Activated CD8-positive, alpha-beta memory T cell treated with anti-CD3 and anti-CD28 coated beads for 48 hours (primary cell): ENCODE data around the gene OLFM2.
"Not testable (repeated sequence)": the region's sequence is repeated elsewhere in the genome, so short reads cannot be mapped to it uniquely, and the experiment has no call there.

Source experiments
- DNase-seq, 3 experiments: peaks; one replicate each; pipeline ENCODE4 v3.0.0-alpha.2; 2020; ENCODE audit warnings: low read depth in 2 of 3, low spot score in 2 of 3

OLFM2 gene

GRCh38 chr19:9943744-9944143 is 7.4 kb upstream of the OLFM2 start:
- no peak for DNase-seq

- DNase-seq: no peak
These were observed 5.4 kb upstream of the OLFM2 start for GRCh38 chr19:9941671-9942070.

DNA sequence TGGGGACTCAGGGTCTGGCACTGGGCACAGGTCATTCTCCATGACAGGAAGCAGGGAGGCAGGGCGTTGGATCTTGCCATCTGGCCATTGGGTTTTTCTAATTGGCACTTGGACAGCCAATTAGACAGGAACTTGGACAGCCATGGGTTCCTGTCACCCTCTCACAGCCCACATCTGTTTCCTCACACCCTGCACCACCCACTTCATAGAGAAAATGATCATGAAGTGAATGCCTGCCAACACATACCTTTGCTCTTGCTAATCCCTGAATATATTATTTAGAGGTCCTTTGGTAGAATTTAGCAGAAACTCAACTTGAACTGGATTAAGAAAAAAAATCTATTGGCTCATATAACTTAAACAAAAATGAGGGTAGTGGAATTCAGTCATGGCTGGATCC is 4.9 kb upstream of the OLFM2 start:
- DNase-seq: no peak

DNA sequence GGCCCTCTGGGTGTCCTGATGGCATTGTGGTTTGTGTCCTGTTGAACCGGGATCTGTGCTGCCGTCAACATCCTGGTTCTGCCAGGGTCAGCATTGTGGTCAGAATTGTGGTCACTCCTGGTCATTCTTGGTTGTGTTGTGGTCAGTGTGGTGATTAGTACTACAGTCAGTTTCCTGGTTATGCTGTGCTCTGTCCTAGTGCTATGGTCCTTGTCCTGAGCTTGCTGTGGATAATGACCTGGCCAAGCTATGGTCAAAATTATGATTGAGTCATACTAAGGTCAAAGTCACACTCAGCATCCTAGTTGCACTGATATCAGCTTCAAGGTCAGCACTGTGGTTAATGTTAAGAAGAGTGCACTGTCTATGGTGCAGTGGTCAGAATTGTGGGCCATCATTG is 4.5 kb upstream of the OLFM2 start:
- DNase-seq: no peak

GRCh38 chr19:9939301-9939913 is 3.1 kb upstream of the OLFM2 start:
- no peak for DNase-seq

- no peak for DNase-seq
These were observed 691 bp upstream of the OLFM2 start for GRCh38 chr19:9937001-9937411.

GRCh38 chr19:9935506-9936325 is 599 bp downstream of the OLFM2 start:
- DNase-seq: no peak

- peak; percentile 61 to 96 (median 96) for DNase-seq
These were observed 2.0 kb downstream of the OLFM2 start for GRCh38 chr19:9934132-9934950.

- no peak for DNase-seq
These were observed 3.5 kb downstream of the OLFM2 start for GRCh38 chr19:9932835-9933234.

DNA sequence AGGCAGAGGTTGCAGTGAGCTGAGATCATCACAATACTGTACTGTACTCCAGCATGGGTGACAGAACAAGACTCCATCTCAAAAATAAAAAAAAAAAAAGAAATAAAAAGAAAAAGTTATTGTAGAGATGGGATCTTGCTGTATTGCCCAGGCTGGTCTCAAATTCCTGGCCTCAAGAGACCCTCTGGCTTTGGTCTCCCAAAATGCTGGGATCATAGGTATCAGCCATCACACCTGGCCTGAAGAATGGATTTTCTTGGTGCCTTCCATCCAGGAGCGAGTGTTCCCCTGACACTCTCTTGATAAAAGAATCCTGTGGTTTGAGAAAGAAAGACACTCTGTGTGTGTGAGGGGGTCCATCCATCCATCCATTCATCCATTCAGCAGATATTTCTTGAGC is 4.7 kb downstream of the OLFM2 start:
- DNase-seq: no peak

GRCh38 chr19:9923440-9923839 is 12.9 kb downstream of the OLFM2 start:
- DNase-seq: no peak

- not testable (repeated sequence) for DNase-seq
These were observed 13.4 kb downstream of the OLFM2 start for GRCh38 chr19:9922782-9923379.

- no peak for DNase-seq
These were observed 19.0 kb downstream of the OLFM2 start for GRCh38 chr19:9917321-9917720.

DNA sequence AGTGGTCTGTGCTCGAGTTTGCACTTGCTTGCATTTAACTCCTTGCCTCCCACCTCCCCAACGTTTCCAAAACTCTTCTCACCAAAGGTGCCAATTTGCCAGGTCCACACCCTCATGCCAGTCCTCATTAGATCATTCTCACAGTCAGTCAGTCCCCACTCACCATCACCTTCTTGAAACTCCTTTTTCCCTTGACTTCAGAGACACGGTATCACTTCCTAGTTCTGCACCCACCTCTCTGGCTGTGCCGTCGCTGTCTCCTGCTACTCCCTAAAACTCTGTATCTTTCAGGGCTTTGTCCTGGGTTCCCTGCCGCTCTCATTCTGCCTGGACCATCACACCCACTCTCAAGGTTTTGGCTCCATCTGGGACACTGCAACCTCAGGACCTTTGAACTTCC is 19.6 kb downstream of the OLFM2 start:
- no peak for DNase-seq

DNA sequence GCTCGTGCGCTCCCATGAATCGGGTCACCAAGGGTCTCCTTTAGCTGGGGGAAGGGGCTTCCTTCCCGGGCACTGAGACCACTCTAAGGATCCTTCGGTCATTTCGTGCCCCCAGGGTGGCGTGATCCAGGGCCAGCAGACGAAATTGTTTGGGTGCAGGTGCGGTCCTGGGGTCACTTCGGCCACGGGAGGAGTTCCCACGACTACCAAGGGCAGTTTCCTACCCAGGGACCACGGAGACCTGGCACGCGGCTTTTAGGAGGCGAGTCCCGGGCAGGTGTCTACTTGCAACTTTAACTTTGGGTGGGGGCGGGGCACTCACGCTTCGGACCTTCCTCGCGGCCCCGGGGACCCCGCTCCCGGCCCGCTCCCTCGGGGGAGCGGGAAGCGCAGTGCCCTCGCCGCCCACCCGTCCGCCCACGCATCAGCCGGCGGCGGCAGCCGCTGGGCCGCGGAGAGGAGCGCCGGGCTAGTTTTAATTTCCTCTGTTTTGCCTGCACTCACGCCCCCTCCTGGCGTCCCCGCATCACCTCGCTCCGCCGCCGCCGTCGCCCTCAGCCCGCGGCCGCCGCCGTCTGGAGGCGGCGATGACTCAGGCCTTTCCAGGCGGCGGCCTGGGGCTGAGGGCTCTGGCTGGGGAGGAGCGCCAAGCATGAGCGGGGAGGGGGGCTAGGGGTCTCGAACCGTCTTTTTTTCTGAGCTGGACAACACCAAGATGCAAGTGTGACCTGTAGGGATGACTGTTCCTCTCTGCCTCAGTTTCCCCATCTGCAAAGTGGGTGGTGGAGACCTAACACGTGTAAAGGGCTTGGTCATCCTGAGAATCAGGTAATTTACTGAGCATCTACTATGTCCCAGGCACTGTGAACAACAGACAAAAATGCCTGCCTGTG is 21.8 kb downstream of the OLFM2 start:
- peak; percentile 58 to 68 (median 62) for DNase-seq

DNA sequence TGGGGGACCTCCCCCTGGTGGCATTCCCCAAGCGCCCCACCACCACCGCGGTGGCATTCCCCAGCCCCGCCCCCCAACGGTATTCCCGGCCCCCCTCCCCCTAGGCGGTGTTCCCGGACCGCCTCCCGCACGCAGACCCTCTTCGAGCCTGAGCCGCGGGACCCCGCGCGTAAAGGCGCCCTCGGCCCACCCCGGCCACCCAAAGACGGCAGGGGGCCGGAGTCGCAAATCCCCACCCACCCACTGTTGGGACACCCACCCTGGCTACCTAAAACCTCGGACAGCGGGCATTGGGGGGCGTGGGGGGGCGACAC is 22.4 kb downstream of the OLFM2 start:
- DNase-seq: no peak

DNA sequence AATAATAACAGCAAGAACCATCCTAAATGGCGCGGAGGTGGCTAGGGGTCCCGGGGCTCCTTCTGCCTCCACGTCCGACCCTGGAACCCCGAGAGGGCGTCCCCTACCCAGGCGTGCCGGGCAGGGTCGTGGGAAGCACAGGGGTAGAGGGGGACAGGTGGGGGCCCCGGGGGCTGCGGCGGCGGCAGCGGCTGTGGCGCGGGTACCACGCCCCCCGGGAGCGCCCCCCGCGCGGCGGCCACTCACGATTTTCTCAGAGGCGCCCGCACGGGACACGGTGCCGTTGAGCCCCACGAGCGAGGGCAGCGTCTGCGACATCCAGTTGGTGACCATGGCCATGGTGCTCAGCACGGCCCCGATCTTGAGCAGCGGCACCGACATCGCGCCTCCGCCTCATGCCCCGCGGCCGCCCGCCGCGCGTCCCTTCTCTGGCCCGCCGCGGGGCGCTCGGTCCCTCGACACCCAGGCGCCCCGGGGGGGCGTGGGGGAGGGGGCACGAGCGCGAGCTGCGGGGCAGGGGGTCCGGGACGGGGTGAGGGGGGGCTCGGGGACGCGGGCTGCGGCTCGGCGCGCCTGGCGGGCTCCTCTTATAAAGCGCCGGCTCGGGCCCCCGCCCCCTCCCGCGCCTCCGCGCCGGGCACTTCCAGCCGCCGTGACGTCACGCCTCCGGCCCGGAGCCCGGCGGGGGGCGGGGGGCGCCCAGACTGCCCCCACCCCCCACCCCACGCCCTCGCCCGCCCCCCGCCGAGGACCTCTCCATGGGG is 22.9 kb downstream of the OLFM2 start:
- DNase-seq: no peak

GRCh38 chr19:9912551-9913236 is 23.6 kb downstream of the OLFM2 start:
- no peak for DNase-seq

DNA sequence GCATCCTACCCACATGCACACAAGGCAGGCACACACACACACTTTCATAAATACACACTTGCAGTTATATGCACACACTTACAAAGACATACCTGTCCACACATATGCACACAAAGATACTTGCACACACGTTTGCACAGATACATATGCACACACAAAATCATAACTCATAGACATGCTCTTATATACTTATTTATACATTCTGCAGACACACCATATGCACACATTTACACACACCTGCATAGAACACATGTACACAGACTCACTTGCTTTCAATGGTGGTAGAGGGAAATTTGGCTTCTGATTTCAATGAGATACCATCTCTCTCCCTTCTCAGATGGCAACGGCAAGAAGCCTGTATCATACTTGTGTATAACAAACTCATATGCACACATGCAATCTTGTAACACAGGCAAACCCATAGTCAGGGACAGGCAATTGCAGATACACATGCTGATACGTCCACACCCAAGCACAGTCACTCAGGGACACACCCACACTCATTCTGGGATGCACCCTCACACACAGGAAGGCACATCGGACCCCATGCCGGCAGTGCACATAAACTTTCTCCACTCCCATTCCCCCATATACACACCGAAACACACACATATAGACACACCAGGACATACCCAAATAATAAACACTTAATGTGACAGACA is 24.7 kb downstream of the OLFM2 start:
- no peak for DNase-seq
